Testis (tissue), 2 donors: ENCODE data around the gene IL17RA.

Experiments
- POLR2A ChIP-seq: fragments of 450-650 bp; IDR thresholded peaks from one replicate; pipeline ENCODE4 v1.6.1; 2017; ENCODE audit warnings: antibody characterized with exemption, mild to moderate bottlenecking, moderate library complexity
- TF ChIP-seq, protein P1 (sequence below), 3 experiments: fragments of 450-650 bp in 2 of 3; fragments of 200-600 bp in 1 of 3; sonication (generic) in 1 of 3; IDR thresholded peaks; one replicate each; pipeline ENCODE4 v1.5.1; 2016 to 2019; ENCODE audit warnings: antibody characterized with exemption in 3 of 3, mild to moderate bottlenecking in 2 of 3, moderate library complexity in 1 of 3

DNA sequence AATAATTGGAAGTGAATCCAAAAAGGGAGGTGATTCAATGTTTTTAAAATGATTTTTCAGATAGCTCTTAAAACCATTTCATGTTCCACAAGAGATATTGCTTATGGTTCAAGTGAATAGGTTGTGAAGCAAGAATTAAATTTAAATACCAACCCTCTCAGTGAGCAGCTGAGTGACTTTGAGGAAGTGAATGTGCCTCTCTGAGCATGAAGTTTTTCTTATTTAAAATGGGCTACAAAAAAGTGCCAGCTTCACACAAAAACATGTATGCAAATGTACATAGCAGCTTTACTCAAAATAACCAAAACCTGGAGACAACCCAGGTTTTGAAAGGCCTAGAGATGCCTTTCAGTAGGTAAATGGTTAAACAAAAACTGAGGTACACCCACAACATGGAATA, 41.3 kb upstream of the IL17RA start:
- TF ChIP-seq, protein P1, sequence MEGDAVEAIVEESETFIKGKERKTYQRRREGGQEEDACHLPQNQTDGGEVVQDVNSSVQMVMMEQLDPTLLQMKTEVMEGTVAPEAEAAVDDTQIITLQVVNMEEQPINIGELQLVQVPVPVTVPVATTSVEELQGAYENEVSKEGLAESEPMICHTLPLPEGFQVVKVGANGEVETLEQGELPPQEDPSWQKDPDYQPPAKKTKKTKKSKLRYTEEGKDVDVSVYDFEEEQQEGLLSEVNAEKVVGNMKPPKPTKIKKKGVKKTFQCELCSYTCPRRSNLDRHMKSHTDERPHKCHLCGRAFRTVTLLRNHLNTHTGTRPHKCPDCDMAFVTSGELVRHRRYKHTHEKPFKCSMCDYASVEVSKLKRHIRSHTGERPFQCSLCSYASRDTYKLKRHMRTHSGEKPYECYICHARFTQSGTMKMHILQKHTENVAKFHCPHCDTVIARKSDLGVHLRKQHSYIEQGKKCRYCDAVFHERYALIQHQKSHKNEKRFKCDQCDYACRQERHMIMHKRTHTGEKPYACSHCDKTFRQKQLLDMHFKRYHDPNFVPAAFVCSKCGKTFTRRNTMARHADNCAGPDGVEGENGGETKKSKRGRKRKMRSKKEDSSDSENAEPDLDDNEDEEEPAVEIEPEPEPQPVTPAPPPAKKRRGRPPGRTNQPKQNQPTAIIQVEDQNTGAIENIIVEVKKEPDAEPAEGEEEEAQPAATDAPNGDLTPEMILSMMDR (IDR thresholded peaks at IDR 0.05) = no peak
- TF ChIP-seq POLR2A = no peak
